HepG2 (cell line): ENCODE results near the gene WSB1. TPM values are rescaled to one million over a fixed set of nuclear protein-coding genes. Genes with fewer than 3 reads are reported as not detected.

Experiments used
- POLR2AphosphoS2 ChIP-seq: IDR thresholded peaks from 2 replicates; pipeline ENCODE4 v1.6.1; 2011; ENCODE audit warnings: low read depth, low read length, improper control_type of control experiment
- ZNF17 ChIP-seq: sonication (generic); formaldehyde crosslinking; IDR thresholded peaks from 2 replicates; pipeline ENCODE4 v1.5.0; 2020; ENCODE audit warnings: mild to moderate bottlenecking, missing genetic modification reagents
- polyA plus RNA-seq, 8 experiments: library from polyadenylated mRNA; depleted of rRNA in 3 of 8; stranded (reverse) in 7 of 8; unstranded in 1 of 8; fragments of >200 nt; fragmentation: Illumina TruSeq in 4 of 8; extraction: Trizol in 4 of 8; gene quantifications; 2 replicates each; pipeline versions ENCODE4 v1.2.1 to v1.2.3, GENCODE V29; 2011 to 2016; ENCODE audit warnings: low read depth in 4 of 8, missing spikeins in 1 of 8, mixed read lengths in 1 of 8; ENCODE audit not compliant: insufficient read depth in 1 of 8
- total RNA-seq, 5 experiments: library from RNA; depleted of rRNA; stranded (reverse); fragments of >200 nt; fragmentation: Illumina TruSeq; extraction: Trizol; gene quantifications; 2 replicates each; pipeline ENCODE4 v1.2.3, GENCODE V29; 2016; ENCODE audit warnings: low read depth in 1 of 5
- TF ChIP-seq, protein P1 (sequence below): sonication (generic); formaldehyde crosslinking; IDR thresholded peaks from 2 replicates; pipeline ENCODE4 v1.4.0; 2020; ENCODE audit warnings: missing genetic modification reagents, mild to moderate bottlenecking, borderline replicate concordance
- TF ChIP-seq, protein P2 (sequence below): IDR thresholded peaks from 2 replicates; pipeline ENCODE4 v1.6.1; 2016; ENCODE audit warnings: missing compliant biosample characterization, missing genetic modification reagents, borderline replicate concordance
- TF ChIP-seq, protein P3 (sequence below): sonication (generic); formaldehyde crosslinking; conservative IDR thresholded peaks from 2 replicates; pipeline ENCODE4 v1.4.0; 2020; ENCODE audit warnings: missing genetic modification reagents
- TF ChIP-seq, protein P4 (sequence below): sonication (generic); formaldehyde crosslinking; IDR thresholded peaks from 2 replicates; pipeline ENCODE4 v1.9.0; 2021; ENCODE audit warnings: missing genetic modification reagents, borderline replicate concordance

The WSB1 gene
- total and polyA plus RNA-seq, 2 of the 13 experiments (the other 11 are each of a cell fraction or from before 2014, with no cell fraction given): 81.3 to 294 TPM

DNA sequence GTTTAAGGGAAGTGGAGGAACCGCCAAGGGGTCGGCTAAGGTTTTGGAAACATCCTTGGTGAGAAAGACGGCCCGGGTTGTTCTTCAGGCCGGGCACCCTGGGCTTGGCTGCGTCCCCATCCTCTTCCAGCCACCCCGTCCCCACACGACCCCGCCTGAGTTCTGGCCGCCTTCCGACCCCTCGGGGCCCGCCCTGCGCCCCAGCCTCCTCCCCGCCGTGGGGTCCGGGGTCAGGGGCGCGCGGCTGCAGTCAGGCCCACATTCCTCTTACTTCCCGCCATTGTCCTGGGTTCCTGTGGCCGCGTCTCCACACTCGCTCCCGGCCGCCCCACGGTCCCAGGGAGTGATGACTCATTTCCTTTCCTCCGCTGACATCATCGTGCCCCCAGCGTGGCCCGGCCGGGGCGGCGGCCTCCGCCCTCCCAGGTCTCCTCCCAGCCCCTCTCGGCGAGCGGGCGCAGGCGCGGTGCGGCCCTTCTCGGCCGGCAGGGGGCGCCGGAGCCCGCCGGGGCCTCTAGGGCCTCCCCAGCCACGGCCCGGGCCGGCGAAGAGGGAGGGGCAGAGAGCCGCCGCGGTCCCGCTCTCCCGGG, 59.6 kb downstream of the WSB1 start (continued):
- TF ChIP-seq, protein P1, sequence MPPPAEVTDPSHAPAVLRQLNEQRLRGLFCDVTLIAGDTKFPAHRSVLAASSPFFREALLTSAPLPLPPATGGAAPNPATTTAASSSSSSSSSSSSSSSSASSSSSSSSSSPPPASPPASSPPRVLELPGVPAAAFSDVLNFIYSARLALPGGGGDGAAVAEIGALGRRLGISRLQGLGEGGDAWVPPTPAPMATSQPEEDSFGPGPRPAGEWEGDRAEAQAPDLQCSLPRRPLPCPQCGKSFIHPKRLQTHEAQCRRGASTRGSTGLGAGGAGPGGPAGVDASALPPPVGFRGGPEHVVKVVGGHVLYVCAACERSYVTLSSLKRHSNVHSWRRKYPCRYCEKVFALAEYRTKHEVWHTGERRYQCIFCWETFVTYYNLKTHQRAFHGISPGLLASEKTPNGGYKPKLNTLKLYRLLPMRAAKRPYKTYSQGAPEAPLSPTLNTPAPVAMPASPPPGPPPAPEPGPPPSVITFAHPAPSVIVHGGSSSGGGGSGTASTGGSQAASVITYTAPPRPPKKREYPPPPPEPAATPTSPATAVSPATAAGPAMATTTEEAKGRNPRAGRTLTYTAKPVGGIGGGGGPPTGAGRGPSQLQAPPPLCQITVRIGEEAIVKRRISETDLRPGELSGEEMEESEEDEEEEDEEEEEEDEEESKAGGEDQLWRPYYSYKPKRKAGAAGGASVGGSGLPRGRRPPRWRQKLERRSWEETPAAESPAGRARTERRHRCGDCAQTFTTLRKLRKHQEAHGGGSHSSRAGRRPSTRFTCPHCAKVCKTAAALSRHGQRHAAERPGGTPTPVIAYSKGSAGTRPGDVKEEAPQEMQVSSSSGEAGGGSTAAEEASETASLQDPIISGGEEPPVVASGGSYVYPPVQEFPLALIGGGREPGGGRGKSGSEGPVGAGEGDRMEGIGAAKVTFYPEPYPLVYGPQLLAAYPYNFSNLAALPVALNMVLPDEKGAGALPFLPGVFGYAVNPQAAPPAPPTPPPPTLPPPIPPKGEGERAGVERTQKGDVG (CRISPR knock-in tag): 0 out of 2 replicates have a peak, but pooled peaks have one; percentile 10
- TF ChIP-seq POLR2AphosphoS2: 0 out of 2 replicates have a peak, but pooled peaks have one; percentile 70
- TF ChIP-seq, protein P2, sequence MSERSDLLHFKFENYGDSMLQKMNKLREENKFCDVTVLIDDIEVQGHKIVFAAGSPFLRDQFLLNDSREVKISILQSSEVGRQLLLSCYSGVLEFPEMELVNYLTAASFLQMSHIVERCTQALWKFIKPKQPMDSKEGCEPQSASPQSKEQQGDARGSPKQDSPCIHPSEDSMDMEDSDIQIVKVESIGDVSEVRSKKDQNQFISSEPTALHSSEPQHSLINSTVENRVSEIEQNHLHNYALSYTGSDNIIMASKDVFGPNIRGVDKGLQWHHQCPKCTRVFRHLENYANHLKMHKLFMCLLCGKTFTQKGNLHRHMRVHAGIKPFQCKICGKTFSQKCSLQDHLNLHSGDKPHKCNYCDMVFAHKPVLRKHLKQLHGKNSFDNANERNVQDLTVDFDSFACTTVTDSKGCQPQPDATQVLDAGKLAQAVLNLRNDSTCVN (CRISPR knock-in tag): no peak
- TF ChIP-seq, protein P3, sequence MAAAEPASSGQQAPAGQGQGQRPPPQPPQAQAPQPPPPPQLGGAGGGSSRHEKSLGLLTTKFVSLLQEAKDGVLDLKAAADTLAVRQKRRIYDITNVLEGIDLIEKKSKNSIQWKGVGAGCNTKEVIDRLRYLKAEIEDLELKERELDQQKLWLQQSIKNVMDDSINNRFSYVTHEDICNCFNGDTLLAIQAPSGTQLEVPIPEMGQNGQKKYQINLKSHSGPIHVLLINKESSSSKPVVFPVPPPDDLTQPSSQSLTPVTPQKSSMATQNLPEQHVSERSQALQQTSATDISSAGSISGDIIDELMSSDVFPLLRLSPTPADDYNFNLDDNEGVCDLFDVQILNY (CRISPR knock-in tag): no peak; the same call in 1 of the 2 replicates
- TF ChIP-seq, protein P4, sequence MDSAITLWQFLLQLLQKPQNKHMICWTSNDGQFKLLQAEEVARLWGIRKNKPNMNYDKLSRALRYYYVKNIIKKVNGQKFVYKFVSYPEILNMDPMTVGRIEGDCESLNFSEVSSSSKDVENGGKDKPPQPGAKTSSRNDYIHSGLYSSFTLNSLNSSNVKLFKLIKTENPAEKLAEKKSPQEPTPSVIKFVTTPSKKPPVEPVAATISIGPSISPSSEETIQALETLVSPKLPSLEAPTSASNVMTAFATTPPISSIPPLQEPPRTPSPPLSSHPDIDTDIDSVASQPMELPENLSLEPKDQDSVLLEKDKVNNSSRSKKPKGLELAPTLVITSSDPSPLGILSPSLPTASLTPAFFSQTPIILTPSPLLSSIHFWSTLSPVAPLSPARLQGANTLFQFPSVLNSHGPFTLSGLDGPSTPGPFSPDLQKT: no peak
- no peak for TF ChIP-seq ZNF17 (CRISPR knock-in tag)
- TF ChIP-seq, all 625 proteins: peak for 148
